ENCODE data around the gene PPM1A.

- no peak for TF ChIP-seq CTCF (IDR thresholded peaks at IDR 0.05; ENCODE audit: insufficient read depth, low read length, poor library complexity, severe bottlenecking)
- no peak for TF ChIP-seq EZH2phosphoT487 (conservative IDR thresholded peaks at IDR 0.05; ENCODE audit: low read length)
These were observed 95.7 kb downstream of the PPM1A start for GRCh38 chr14:60344751-60345150.
